HEK293T (cell line): ENCODE measurements around the gene PGD.

Experiments
- CTBP1 ChIP-seq: fragments of 450-650 bp; IDR thresholded peaks from 2 replicates; pipeline ENCODE4 v1.6.1; 2016; ENCODE audit warnings: borderline replicate concordance
- PKNOX1 ChIP-seq: fragments of 450-650 bp; IDR thresholded peaks from 2 replicates; pipeline ENCODE4 v1.6.1; 2016

- TF ChIP-seq PKNOX1 (no peak), CTBP1 (no peak)
Measured at GRCh38 chr1:10421637-10422036, 22.8 kb downstream of the PGD start.
